ENCODE measurements around the gene SIRT3.

DNA sequence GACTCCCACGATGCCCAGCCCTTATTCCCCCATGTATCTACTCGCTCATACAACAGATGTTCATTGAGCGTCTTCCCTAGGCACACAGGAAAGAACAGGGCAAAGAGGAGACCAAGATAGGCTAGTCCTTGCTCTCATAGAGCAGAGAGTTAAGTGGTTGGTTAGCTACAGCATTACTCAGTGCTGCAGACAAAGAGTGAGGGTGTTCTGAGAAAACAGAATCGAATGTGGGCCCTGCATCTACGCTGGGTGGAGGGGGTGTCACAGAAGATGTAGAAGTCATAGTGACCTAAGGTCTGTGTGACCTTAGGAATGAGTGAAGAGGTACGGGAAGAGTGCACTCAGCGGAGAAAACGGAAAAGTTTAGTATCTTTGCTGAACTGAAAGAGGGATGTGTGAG is 12.9 kb upstream of the SIRT3 start:
- TF ChIP-seq POLR2A (IDR thresholded peaks at IDR 0.05), result no peak
- TF ChIP-seq, protein P1, sequence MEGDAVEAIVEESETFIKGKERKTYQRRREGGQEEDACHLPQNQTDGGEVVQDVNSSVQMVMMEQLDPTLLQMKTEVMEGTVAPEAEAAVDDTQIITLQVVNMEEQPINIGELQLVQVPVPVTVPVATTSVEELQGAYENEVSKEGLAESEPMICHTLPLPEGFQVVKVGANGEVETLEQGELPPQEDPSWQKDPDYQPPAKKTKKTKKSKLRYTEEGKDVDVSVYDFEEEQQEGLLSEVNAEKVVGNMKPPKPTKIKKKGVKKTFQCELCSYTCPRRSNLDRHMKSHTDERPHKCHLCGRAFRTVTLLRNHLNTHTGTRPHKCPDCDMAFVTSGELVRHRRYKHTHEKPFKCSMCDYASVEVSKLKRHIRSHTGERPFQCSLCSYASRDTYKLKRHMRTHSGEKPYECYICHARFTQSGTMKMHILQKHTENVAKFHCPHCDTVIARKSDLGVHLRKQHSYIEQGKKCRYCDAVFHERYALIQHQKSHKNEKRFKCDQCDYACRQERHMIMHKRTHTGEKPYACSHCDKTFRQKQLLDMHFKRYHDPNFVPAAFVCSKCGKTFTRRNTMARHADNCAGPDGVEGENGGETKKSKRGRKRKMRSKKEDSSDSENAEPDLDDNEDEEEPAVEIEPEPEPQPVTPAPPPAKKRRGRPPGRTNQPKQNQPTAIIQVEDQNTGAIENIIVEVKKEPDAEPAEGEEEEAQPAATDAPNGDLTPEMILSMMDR (IDR thresholded peaks at IDR 0.05), result no peak
